Activated T-cell treated with anti-CD3 and anti-CD28 coated beads for 4 hours (primary cell): ENCODE data around the gene GGCX.
"Not testable (repeated sequence)": the region's sequence is repeated elsewhere in the genome, so short reads cannot be mapped to it uniquely, and the experiment has no call there.

Experiments used
- DNase-seq: peaks from one replicate; pipeline ENCODE4 v3.0.0-alpha.2; 2020

The GGCX gene

GRCh38 chr2:85561280-85562212, at the start of gene GGCX:
Gene GGCX (minus strand): TSS chr2:85561493. CDS start chr2:85561428, 65 bp downstream.
- peak; percentile 91 for DNase-seq

- no peak for DNase-seq
These were observed 46.2 kb upstream of the GGCX start for GRCh38 chr2:85607268-85608215.

DNA sequence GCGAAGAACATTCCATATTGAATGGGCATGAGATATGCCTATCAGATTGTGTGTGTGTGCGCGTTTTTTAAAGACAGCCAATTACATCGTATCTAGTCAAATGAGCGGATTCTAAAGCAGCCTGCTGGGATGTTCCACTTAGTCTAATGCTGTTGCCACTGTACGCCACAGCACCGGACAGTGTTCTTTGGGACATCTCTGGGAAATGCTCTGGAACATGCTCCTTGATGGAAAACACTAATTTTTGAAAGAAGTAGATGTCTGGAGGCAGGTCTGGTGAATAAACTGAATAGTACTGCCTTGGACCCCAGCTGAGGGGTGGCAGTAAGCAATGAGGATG, 44.8 kb upstream of the GGCX start:
- no peak for DNase-seq

DNA sequence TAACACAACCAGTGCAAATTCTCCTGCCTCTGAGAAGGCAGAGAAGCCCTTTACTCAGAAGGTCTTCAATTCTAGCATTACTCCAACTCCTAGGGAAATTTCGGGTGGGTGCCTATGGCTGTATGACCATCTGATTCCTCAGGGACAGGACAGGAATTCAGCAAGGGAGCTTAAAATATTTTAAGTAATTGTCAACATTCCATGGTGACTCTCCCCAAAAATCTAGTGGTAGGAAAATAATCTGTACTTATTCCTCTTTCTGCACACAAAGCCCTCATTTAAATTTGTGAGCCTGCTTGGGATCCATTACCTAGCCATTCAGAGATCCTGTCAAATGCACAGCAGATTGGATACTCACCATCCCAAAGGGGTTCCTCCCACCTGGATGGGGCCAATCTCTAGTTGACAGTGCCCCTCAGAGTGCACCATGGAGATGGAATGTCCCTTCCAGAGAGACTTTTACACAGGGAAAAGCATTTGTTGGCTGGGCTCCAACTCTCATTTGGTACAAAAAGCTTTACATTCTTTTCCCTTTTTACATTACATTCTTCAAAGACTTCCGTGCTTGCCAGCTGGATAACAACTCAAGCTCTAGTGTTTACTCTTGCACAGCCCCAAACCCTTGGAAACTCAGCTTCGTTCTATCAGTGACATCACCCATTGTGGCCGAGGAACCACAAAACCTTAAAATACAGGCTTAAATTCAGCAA, 44.3 kb upstream of the GGCX start:
- no peak for DNase-seq

GRCh38 chr2:85604568-85605339, 43.5 kb upstream of the GGCX start:
- no peak for DNase-seq

DNA sequence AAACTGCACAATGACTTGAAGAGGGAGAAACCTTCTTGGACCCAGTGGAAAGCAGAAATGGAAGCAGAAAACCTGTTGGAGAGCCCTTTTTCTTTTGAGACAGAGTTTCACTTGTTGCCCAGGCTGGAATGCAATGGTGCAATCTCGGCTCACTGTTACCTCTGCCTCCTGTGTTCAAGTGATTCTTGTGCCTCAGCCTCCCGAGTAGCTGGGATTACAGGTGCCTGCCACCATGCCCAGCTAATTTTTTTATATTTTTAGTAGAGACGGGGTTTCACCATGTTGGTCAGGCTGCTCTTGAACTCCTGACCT, 42.8 kb upstream of the GGCX start:
- not testable (repeated sequence) for DNase-seq

GRCh38 chr2:85602476-85603234, 41.4 kb upstream of the GGCX start, which contains the start of gene TMEM150A:
Gene TMEM150A (minus strand): TSS chr2:85602698. CDS start chr2:85601948, 750 bp downstream.
- DNase-seq = peak; percentile 76

DNA sequence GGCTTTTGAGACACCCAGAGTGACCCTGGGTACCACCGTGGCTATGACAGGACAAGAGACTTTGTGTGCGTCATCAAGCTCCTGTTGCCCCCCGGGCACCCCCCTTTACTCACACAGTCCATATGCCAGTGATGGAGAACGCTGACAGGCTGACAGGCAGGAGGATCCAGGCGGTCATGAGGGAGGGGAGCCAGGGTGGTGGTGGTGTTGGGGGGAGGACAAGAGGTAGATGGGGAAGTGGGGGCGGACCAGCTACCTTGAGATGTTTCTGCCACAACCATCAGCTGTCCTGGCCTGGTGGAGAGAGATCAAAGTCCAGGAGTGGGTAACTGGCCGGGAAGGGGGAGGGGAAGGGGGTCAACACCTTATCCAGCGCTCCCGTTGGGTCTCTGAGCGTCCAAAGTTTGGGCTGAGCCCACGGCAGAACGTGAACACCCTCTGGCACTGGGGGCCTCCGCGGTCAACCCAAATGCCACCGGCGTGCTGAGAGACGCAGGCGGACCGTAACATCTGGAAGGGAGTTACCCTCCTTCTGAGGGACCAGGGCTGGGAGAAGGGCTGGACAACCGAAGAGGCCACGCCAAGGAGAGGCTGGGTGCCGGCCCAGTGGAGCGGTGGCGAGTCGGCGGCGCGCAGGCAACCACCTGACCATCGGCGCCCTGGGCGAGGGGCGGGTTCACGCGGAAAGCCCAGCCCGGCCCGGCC, 40.6 kb upstream of the GGCX start:
- no peak for DNase-seq

DNA sequence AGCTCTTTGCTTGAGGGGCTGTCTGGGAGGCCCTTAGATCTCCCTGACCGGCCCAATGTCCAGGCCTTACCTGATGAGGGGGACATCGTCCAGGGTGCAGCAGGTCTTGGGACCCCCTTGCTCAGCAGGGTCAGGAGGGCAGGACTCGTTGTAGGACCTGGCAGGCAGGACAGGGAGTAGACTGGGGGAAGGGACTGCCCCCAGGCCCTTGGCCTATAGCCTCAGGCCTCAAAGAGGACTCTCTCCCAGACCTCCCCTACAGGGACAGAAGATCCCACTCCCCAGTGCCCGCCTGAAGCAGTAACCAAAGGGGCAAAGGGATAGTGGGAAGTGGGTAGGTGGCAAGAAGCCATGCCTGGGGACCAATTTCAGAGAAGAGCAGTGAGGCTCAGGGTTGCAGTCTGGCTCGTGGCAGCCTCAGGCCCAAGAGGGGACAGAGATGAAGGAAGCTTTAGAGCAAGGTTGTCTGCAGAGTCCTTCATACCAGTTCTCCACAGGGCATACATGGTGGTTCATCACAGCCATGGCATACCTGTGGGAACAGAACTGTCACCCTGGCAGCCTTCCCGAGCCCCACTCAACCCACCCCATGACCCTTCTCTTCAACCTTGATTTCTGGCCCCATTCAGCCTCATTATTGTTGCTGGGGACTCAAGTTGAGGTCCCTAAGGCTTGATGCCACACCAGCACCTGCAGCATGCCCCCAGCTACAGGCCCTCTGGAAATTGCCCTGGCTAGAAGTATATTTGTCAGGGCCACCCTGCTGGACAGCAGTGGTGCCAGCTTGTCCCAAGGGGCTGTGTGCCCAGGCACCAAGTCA, 39.9 kb upstream of the GGCX start:
- no peak for DNase-seq

- no peak for DNase-seq
These were observed 38.9 kb upstream of the GGCX start for GRCh38 chr2:85600235-85600575.

- DNase-seq = no peak
These were observed 38.4 kb upstream of the GGCX start for GRCh38 chr2:85599468-85600234.

DNA sequence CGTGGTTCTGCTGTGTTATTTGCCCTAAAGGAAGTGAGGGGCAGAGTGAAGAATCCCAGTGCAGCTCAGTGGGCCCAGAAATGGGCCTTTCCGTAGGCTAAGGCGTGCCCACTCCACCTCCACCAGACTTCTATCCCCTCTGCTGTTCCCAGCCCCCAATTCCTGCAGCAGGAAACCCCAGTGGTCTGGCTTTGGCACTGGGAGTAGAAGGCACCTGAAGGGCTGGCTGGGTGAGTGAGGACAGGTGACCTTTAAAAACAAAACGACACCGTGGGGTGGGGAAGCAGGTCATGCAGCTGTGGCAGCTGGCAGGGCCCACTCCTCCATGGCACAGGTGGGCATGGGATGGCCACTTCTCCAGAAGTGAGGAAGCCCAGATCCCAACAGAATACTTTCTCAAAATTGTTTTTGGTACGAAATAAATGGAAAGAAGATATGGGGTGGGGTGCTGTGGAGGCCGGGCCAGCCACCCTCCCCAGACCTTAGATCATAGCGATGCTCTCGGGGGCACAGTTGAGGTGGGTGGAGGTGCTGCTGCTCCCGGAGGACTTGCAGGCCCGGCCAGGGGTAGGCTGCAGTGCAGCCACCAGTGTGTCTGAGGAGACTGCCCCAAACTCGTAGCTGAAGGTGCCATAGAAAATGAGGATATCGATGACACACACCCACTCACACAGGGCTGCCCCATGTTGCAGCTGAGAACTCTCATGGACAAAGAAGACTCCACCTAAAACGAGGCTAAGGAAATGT, 37.5 kb upstream of the GGCX start:
- DNase-seq = no peak

DNA sequence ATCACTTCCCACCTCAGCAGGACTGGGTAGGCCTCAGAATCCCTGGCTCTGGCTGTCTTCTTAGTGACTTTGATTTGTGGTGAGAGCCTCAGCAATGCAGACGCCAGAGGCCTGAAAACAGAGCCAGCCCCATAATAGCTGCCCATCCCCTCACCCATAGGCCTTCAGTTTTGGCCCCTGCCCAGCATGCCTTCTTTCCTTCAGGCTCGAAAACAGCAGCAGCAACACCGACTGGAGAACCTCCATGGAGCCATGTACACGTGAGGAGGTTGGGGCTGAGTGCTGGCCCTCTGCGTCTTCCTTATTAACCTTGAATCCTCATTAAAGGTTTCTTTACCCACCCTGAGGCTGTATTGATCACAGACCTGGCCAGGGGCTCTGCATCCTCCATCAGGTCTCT, 35.9 kb upstream of the GGCX start:
- DNase-seq = no peak

- DNase-seq = no peak
These were observed 35.3 kb upstream of the GGCX start for GRCh38 chr2:85596486-85597143.

DNA sequence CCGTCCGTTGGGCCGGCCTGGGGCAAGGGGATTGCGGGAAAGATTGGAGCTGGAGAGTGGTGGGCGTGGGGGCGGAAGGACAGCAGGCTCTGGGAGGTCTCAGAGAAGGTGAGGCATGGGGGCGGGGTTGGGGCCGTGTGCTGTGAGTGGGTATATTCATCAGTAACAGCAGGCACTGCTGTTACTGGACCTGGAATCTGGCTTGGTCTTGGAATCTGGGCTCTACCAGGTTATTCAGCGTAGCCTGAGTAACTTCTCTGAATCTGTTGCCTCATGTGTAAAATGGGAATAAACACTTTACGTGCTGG, 34.7 kb upstream of the GGCX start:
- no peak for DNase-seq

DNA sequence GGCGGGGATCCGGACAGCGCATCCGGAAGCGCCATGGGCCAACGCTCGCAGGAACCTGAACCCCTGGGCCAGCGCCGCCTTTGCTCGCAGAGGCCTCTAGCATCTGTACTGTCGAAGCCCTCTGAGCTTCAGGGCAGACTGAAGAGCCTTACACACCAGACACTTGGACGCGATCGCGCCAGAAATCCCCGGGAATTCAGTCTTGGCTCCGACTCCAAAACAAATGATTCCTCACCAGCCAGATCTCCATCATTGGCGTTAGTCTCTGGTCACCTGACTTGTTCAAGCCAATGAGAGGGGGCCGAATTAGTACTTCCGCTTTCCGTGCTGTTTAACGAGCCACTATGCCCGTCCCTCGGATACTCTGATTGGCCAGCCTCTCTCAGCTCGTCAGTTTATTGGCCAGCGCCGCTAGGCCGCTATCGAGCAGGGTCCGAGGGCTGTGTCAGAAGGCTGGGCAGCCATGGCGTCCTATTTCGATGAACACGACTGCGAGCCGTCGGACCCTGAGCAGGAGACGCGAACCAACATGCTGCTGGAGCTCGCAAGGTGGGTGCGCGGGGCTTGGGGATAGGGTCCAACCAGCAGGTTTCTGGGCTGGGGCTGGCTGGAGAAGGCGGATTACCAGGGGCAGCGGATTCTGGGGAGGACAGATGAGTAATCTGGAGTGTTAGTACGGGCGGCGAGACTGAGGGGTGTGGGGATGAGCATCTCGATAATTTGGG, 34.2 kb upstream of the GGCX start, which contains the start of gene RNF181:
TSS of gene RNF181 (plus strand) at position 445 of the 725 bp plus-strand sequence. CDS start at position 464, 19 bp downstream.
- DNase-seq = peak; percentile 75

DNA sequence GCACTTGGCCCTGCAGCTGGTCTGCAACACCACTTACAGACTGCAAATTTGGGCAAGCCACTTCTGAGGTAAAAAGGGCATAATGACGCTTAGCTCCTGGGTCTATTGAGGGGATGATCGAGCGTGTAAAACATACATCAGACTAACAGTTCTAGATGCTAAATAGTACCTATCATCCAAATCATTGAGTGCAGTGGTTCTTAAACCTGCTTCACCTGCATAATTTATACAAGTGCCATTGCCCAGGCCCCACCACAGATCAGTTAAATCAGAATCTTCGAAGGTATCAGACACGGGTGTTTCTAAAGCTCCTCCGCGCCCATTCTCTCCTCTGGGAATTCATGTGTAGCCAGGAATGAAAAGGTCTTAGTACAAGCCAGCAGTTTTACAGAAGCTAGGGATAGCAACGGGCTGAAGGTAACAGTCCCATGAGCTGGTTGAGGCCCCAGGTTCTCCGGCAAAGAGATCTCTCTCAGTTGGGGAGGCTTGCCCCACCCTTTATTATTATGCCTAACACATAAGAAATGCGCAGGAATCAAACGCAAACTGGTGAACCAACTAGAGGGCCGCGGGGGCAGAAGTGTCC, 33.5 kb upstream of the GGCX start:
- no peak for DNase-seq
